ENCODE data around the gene SEC14L1.

The SEC14L1 gene

GRCh38 chr17:77193653-77194052 is 52.9 kb downstream of the SEC14L1 start:
- DNase-seq (ENCODE audit: low spot score): no peak

GRCh38 chr17:77194179-77194578 is 53.4 kb downstream of the SEC14L1 start:
- DNase-seq (ENCODE audit: low spot score): no peak

DNA sequence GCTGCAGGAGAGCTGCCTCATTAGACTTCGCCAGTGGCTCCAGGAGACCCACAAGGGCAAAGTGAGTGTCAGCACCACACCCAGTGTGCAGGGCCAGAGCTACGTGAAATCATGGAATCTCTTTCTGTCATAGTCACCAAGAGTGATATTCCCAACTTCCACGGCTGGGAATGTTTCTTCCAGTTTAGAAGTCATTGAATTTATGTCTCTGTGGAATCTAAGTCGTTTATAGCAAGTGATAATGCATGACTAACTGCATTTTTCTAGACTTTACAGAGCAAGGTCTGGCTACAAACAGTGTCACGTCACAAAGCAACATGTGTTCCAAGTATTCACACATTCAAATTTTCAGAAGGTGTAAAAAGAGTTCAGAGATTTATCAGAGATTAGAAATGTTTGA is 55.5 kb downstream of the SEC14L1 start:
- DNase-seq (ENCODE audit: low spot score): no peak

- no peak for DNase-seq (ENCODE audit: low spot score)
Measured at GRCh38 chr17:77197115-77197514, 56.3 kb downstream of the SEC14L1 start.

DNA sequence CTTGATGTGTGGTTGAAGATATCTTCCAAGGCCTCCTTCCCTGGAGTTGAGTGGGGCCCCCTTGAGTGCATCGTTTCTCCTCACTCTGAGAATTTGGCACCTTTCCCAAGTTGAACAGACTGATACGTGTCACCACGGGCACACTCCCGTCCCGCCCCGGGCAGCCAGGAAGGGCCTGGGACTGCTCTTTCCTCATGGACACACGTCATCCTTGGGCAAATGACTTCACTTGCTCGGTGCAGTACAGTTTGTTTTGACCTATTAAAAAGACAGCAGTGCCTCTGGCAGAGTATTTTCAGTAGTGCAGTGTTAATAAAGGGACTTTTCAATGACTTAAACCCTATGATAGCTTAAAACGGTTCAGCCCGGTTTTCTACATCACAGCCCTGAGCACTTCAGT is 59.9 kb downstream of the SEC14L1 start:
- no peak for DNase-seq (ENCODE audit: low spot score)

DNA sequence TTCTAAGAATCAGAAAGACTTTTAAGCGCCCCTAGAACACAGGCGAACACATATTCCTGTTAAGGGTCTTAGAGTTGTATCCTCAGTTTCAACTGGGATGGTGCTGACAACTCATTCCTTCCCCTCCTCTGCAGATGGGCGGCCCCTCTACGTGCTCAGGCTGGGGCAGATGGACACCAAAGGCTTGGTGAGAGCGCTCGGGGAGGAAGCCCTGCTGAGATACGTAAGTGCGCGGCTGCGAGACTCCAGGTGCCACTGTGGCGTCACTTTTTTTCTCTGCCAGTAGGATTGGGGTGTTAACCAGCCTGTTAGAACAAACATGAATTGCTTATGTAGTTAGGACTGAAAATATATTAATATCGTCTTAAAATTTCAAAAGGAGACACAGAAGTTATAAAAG is 62.7 kb downstream of the SEC14L1 start:
- no peak for DNase-seq (ENCODE audit: low spot score)

DNA sequence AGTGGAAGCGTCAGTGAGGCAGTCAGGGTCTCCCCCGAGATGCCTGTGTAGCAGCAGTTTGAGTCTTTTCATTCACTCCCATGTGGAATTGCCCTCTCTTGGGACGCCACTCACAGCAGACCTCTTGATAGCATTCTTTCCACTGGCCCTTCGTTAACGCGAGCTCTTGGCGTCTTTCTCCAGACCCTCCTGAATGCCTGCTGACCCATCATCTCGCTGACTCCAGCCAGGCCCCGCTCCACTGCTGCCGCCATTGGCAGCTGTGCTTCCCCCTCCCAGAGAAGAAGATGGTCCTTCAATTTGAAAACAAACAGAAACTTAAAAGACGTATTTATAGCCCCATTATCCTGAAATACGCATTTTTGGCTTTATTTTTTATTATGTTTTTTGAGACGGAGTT is 63.1 kb downstream of the SEC14L1 start:
- no peak for DNase-seq (ENCODE audit: low spot score)

GRCh38 chr17:77204536-77204935 is 63.8 kb downstream of the SEC14L1 start:
- no peak for DNase-seq (ENCODE audit: low spot score)

GRCh38 chr17:77205396-77206125 is 64.8 kb downstream of the SEC14L1 start:
- DNase-seq (ENCODE audit: low spot score): no peak

- no peak for DNase-seq (ENCODE audit: low spot score)
Measured at GRCh38 chr17:77206158-77206956, 65.6 kb downstream of the SEC14L1 start.

DNA sequence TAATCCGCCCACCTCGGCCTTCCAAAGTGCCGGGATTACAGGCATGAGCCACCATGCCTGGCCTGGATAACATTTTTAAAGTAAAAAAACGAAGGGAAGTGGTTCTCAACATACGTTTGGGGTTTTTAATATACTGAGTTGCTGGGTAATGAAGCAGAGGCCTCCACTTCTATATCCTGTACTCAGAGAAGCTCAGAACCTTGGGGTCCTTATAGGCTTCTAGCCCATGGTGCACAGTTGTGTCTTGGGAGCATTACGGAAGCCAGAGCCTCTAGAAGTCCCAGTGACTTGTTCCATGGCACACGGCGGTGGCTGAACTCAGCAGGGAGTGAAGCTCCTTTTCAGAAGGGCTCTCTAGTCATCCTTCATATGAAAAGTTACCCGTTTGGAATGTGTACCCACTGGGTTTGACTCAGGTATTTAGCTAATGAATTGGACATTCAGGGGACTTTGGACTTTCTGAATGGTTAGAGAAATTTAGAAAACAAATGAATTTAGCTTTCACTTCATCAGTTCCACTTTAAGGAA is 67.0 kb downstream of the SEC14L1 start:
- DNase-seq (ENCODE audit: low spot score): no peak

DNA sequence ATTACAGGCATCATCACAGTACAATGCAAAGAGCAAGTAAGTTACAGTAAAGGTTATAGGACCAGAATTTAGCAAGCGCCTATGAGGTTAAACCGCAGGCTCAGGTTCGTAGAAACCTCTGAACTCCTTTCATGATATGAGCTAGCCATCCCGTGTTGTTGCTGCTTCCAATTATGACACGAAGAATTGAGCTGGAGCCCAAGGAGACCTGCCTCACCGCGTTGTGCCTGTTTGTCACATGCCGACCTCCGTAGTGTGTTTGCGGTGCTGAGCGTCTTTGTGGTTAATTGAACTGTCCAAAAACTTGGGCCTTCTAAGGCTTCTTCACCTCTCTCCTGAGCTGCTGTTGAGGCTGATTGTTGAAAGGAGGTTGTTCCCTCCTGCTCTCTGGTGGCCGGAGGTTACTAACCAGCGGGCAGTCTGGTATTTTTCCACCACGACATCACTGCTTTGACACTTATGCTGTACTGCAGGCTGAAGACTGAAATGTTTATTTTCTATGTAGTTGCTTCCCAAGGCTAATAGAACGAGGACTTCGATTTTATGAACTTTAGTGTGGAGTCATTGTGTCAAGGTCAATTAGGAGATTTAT is 67.5 kb downstream of the SEC14L1 start:
- DNase-seq (ENCODE audit: low spot score): no peak

DNA sequence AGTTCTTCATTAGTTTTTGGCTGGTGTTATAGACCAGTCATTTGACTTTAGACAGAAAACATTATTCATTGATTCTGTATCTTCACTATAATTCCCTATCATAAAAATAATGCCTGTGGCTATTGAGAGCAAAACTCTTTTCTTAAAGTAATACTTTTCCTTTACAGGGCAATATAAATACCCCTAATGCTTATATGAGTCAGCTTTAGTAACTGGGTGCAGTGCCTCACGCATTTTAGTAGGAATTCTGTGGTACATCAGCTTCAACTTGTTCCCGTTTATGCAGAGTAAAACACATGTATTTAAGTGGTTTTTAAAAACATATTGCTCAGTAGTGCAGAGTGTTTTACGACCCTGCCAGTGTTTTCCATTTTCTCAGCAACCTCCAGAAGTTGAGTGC is 68.1 kb downstream of the SEC14L1 start:
- no peak for DNase-seq (ENCODE audit: low spot score)

- no peak for DNase-seq (ENCODE audit: low spot score)
Measured at GRCh38 chr17:77209330-77209748, 68.6 kb downstream of the SEC14L1 start.

- no peak for DNase-seq (ENCODE audit: low spot score)
Measured at GRCh38 chr17:77210331-77210730, 69.6 kb downstream of the SEC14L1 start.

DNA sequence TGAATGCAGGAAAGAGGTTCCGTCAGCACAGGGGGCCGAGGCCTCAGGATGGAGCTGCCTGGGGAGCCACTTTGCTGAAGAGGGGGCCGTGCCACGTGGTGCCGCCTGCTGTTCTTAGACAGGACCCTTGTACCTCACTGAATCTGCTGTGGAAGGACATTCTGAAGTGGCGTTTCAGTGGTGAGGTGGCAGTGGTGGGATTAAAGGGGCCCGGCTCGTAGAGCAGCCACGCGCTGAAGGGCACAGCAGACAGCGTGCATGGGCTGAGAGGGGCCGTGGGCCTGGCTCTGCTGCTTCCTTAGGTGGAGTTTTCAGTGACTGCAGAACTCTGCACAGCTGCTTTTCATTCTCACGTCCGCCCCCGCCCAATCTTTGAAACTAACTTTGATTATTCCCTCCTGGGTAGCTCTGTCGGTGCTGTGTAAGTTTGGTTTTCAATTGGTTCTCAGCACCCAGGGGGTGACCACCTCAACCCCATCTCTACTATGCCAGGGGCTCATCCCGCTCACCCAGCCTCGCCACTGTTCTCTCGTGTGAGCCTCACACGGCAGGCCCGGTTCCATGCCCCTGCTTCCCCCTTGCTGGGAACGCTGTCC is 70.3 kb downstream of the SEC14L1 start:
- DNase-seq (ENCODE audit: low spot score): no peak

DNA sequence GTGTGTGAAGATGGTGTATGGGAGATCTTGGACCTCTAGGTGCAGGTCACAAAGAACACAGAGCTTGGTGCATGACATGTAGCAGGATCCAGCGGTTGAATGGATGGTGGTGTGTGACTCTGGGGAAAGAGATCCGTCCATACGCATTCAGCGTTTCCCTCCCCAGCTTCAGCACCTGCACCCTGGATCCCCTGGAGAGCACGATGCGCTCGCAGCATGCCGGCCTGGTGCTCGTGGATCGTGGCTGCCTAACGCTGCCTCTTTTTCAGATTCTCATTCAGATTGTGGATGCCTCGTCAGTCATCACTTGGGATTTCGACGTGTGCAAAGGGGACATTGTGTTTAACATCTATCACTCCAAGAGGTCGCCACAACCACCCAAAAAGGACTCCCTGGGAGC is 70.9 kb downstream of the SEC14L1 start:
- no peak for DNase-seq (ENCODE audit: low spot score)

GRCh38 chr17:77212081-77212832 is 71.5 kb downstream of the SEC14L1 start:
- DNase-seq (ENCODE audit: low spot score): no peak

DNA sequence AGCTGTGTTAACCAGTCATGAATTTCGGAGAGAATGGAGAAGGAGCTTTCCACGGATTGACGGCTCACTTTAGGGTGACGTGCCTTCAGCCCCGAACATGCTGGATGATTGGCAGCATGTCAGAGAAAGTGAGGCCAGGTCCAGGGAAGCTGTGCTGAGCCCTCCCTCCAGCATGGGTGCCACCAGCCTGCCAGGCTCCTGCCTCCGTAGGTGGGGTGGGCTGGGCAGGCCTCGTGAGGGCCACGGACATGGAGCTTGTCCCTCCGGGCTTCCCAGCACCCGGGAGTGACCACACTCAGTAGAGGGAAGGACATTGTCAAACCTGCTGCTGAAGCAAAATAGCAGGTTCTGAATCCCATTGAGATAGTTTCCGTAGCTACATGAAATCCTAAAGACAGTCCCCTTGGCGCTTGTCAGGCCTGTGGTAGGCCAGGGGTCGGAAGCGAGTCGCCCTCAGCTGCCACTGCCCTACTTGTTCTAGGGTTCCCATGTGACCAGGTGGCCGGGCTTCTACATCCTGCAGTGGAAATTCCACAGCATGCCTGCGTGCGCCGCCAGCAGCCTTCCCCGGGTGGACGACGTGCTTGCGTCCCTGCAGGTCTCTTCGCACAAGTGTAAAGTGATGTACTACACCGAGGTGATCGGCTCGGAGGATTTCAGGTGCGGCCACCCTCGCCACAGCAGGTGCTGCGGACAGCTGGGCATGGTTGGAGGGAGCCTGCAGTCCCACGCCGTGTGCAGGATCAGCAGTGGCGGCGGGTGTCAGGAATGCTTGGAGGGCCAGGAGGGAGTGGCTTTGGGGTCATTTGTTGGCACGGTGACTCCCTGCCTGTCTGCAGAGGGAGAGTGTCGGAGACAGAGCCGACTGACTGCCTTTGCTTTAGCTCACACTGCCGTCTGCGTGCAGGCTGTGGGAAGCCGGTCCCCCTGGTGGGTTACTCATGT is 72.3 kb downstream of the SEC14L1 start:
- no peak for DNase-seq (ENCODE audit: low spot score)

- no peak for DNase-seq (ENCODE audit: low spot score)
Measured at GRCh38 chr17:77213778-77214132, 73.0 kb downstream of the SEC14L1 start.

- no peak for DNase-seq (ENCODE audit: low spot score)
Measured at GRCh38 chr17:77214328-77214727, 73.6 kb downstream of the SEC14L1 start.

Measured in CD4-positive, alpha-beta T cell treated with Interleukin-6 at 100 ng/mL for 8 hours (primary cell).